ENCODE measurements around the gene ARHGAP26. TPM values are rescaled to one million over a fixed set of nuclear protein-coding genes. Genes with fewer than 3 reads are reported as not detected.

The ARHGAP26 gene
- total RNA-seq, 1 donor from 2014 or later, result 8.9 TPM

GRCh38 chr5:143236682-143237081 lies 466.5 kb downstream of the ARHGAP26 start:
- TF ChIP-seq CTCF (IDR thresholded peaks at IDR 0.05; ENCODE audit: unreplicated experiment), result no peak
- Mint-ChIP-seq H3K4me1 (peaks cover 13% of the 10 kb centered on the region), H3K9me3 (no peaks in the 10 kb centered on the region), H3K27ac (no peak overlapping the region), H3K4me3 (no peak overlapping the region), H3K36me3 (no peaks in the 10 kb centered on the region), H3K27me3 (ENCODE audit: low read depth) (no peaks in the 10 kb centered on the region)
- no peak for DNase-seq (ENCODE audit: low spot score in 2 of 2, unreplicated experiment in 2 of 2)

DNA sequence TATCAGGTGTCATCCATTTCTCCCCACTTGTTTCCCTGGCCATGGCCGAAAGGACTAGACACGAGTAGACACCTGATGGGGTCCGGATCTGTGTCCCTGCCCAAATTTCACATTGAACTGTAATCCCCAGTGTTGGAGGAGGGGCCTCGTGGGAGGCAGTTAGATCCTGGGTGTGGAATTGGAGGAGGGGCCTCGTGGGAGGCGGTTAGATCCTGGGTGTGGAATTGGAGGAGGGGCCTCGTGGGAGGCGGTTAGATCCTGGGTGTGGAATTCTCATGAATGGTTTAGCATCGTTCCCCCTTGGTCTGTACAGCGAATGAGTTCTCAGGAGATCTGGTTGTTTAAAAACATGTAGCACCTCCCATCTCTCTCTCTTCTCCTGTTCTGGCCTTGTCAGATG lies 467.5 kb downstream of the ARHGAP26 start:
- DNase-seq (ENCODE audit: low spot score in 2 of 2, unreplicated experiment in 2 of 2), result no peak
- H3K27ac Mint-ChIP-seq, result no peak overlapping the region
- H3K9me3 Mint-ChIP-seq, result no peaks in the 10 kb centered on the region
- no peak for TF ChIP-seq CTCF (IDR thresholded peaks at IDR 0.05; ENCODE audit: unreplicated experiment)
- H3K4me3 Mint-ChIP-seq, result no peak overlapping the region
- no peaks in the 10 kb centered on the region for H3K27me3 Mint-ChIP-seq (ENCODE audit: low read depth)
- peaks cover 13% of the 10 kb centered on the region for H3K4me1 Mint-ChIP-seq
- no peaks in the 10 kb centered on the region for H3K36me3 Mint-ChIP-seq

DNA sequence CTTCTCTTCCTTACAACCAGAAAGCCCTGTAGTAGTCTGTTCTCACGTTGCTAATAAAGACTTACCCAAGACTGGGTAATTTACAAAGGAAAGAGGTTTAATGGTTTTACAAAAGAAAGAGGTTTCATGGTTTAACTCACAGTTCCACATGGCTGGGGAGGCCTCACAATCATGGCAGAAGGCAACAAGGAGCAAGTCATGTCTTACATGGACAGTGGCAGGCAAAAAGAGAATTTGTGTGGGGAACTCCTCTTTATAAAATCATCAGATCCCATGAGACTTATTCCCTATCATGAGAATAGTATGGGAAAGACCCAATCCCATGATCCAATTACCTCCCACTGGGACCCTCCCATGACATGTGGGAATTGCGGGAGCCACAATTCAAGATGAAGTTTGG lies 468.4 kb downstream of the ARHGAP26 start:
- no peak for DNase-seq (ENCODE audit: low spot score in 2 of 2, unreplicated experiment in 2 of 2)
- Mint-ChIP-seq H3K36me3 (no peaks in the 10 kb centered on the region), H3K4me3 (no peak overlapping the region), H3K27ac (no peak overlapping the region), H3K4me1 (peaks cover 16% of the 10 kb centered on the region), H3K27me3 (ENCODE audit: low read depth) (no peaks in the 10 kb centered on the region), H3K9me3 (no peaks in the 10 kb centered on the region)
- TF ChIP-seq CTCF (IDR thresholded peaks at IDR 0.05; ENCODE audit: unreplicated experiment), result no peak

GRCh38 chr5:143239882-143240518 lies 469.8 kb downstream of the ARHGAP26 start:
- H3K4me3 Mint-ChIP-seq, result no peak overlapping the region
- H3K36me3 Mint-ChIP-seq, result no peaks in the 10 kb centered on the region
- H3K9me3 Mint-ChIP-seq, result peaks cover 4% of the 10 kb centered on the region
- peaks cover 28% of the 10 kb centered on the region for H3K4me1 Mint-ChIP-seq
- no peak for DNase-seq (ENCODE audit: low spot score in 2 of 2, unreplicated experiment in 2 of 2)
- no peak for TF ChIP-seq CTCF (IDR thresholded peaks at IDR 0.05; ENCODE audit: unreplicated experiment)
- H3K27ac Mint-ChIP-seq, result no peak overlapping the region
- H3K27me3 Mint-ChIP-seq (ENCODE audit: low read depth), result no peaks in the 10 kb centered on the region

- DNase-seq (ENCODE audit: low spot score in 2 of 2, unreplicated experiment in 2 of 2), result no peak
- Mint-ChIP-seq H3K9me3 (peaks cover 11% of the 10 kb centered on the region), H3K36me3 (no peaks in the 10 kb centered on the region), H3K27ac (no peak overlapping the region), H3K27me3 (ENCODE audit: low read depth) (no peaks in the 10 kb centered on the region), H3K4me3 (no peak overlapping the region), H3K4me1 (peaks cover 28% of the 10 kb centered on the region)
- no peak for TF ChIP-seq CTCF (IDR thresholded peaks at IDR 0.05; ENCODE audit: unreplicated experiment)
Observed at GRCh38 chr5:143241892-143242291, 471.7 kb downstream of the ARHGAP26 start.

DNA sequence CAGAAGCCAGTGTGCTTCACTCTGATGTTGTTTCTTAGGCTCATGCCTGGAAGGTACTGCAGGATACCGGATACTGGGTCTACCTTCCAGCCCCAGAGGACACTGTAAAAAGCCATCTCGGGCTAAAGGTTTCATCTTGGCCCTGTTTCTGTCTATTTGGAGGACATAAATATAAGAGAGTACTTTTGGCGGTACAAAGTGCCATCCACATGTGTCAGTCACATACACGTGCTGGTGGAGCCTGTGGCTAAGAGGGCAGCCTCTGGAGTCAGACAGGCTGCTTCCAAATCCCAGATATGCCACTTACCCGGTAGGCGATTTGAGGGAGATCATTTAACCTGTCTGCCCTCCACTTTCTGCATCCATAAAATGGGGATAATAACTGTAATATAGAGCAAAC lies 472.9 kb downstream of the ARHGAP26 start:
- H3K9me3 Mint-ChIP-seq, result peaks cover 11% of the 10 kb centered on the region
- DNase-seq (ENCODE audit: low spot score in 2 of 2, unreplicated experiment in 2 of 2), result no peak
- peaks cover 28% of the 10 kb centered on the region for H3K4me1 Mint-ChIP-seq
- no peaks in the 10 kb centered on the region for H3K36me3 Mint-ChIP-seq
- H3K27me3 Mint-ChIP-seq (ENCODE audit: low read depth), result no peaks in the 10 kb centered on the region
- TF ChIP-seq CTCF (IDR thresholded peaks at IDR 0.05; ENCODE audit: unreplicated experiment), result no peak
- no peak overlapping the region for H3K4me3 Mint-ChIP-seq
- no peak overlapping the region for H3K27ac Mint-ChIP-seq

Data from mesothelial cell of epicardium (in vitro differentiated cells).